ENCODE measurements around the gene PCDHGA5. TPM values are rescaled to one million over a fixed set of nuclear protein-coding genes. Genes with fewer than 3 reads are reported as not detected.
"Not testable (repeated sequence)": the region's sequence is repeated elsewhere in the genome, so short reads cannot be mapped to it uniquely, and the experiment has no call there.

PCDHGA5 gene
- polyA plus RNA-seq, result not detected

- H3K27ac Mint-ChIP-seq, result peak within 1 kb of the TSS in 2 of 3 donors; percentile 63 to 64
- peaks cover 5 to 17% (median 10%) of the 10 kb centered on the region in 3 donors for H3K4me1 Mint-ChIP-seq
Measured at GRCh38 chr5:141363952-141364660, at the start of gene PCDHGA5. PCDHGA5 (plus strand) TSS chr5:141364162; CDS start chr5:141364331, 169 bp downstream.

DNA sequence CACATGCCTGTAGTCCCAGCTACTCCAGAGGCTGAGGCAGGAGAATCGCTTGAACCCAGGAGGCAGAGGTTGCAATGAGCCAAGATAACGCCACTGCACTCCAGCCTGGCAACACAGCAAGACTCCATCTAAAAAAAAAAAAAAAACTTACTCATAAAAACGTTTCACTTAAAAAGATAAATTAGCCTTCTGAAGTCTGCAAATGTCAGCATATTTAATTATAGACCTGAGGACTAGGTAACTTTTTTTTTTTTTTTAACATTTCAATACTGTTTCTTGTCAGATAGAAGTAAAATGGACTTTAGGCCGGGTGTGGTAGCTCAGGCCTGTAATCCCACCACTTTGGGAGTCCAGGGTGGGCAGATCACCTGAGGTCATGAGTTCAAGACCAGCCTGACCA lies 47.0 kb upstream of the PCDHGA5 start:
- not testable (repeated sequence) for H3K27ac Mint-ChIP-seq, H3K27me3 Mint-ChIP-seq
- H3K36me3 Mint-ChIP-seq, result peaks cover 40% of the 10 kb centered on the region
- H3K4me1 Mint-ChIP-seq, result peaks cover 18 to 34% (median 28%) of the 10 kb centered on the region in 3 donors
- peaks cover 11 to 49% (median 48%) of the 10 kb centered on the region in 3 donors for H3K9me3 Mint-ChIP-seq
- H3K4me3 Mint-ChIP-seq, result peak overlapping the region in 1 of 4 donors; percentile 17

More at GRCh38 chr5:141363952-141364660, at the start of gene PCDHGA5:
- Mint-ChIP-seq H3K27me3 (peaks cover 49% of the 10 kb centered on the region), H3K4me3 (peak within 1 kb of the TSS in 1 of 4 donors; percentile 39), H3K9me3 (peaks cover 11 to 40% (median 20%) of the 10 kb centered on the region in 3 donors), H3K36me3 (peaks cover 3% of the 10 kb centered on the region)

GRCh38 chr5:141319202-141319601 lies 44.8 kb upstream of the PCDHGA5 start:
- peak overlapping the region; percentile 50 to 96 (median 92) for H3K4me3 Mint-ChIP-seq
- peak overlapping the region in 1 of 3 donors; percentile 21 for H3K27ac Mint-ChIP-seq
- no peaks in the 10 kb centered on the region for H3K27me3 Mint-ChIP-seq
- peaks cover 18 to 31% (median 26%) of the 10 kb centered on the region in 3 donors for H3K4me1 Mint-ChIP-seq
- H3K36me3 Mint-ChIP-seq, result peaks cover 34% of the 10 kb centered on the region
- H3K9me3 Mint-ChIP-seq, result peaks cover 9 to 46% (median 37%) of the 10 kb centered on the region in 3 donors

GRCh38 chr5:141319699-141320098 lies 44.3 kb upstream of the PCDHGA5 start:
- Mint-ChIP-seq H3K36me3 (peaks cover 32% of the 10 kb centered on the region), H3K4me1 (peaks cover 18 to 26% (median 26%) of the 10 kb centered on the region in 3 donors), H3K9me3 (peaks cover 9 to 46% (median 34%) of the 10 kb centered on the region in 3 donors), H3K27ac (peak overlapping the region; percentile 91 to 100 (median 97)), H3K27me3 (no peaks in the 10 kb centered on the region), H3K4me3 (peak overlapping the region; percentile 89 to 97 (median 96))

DNA sequence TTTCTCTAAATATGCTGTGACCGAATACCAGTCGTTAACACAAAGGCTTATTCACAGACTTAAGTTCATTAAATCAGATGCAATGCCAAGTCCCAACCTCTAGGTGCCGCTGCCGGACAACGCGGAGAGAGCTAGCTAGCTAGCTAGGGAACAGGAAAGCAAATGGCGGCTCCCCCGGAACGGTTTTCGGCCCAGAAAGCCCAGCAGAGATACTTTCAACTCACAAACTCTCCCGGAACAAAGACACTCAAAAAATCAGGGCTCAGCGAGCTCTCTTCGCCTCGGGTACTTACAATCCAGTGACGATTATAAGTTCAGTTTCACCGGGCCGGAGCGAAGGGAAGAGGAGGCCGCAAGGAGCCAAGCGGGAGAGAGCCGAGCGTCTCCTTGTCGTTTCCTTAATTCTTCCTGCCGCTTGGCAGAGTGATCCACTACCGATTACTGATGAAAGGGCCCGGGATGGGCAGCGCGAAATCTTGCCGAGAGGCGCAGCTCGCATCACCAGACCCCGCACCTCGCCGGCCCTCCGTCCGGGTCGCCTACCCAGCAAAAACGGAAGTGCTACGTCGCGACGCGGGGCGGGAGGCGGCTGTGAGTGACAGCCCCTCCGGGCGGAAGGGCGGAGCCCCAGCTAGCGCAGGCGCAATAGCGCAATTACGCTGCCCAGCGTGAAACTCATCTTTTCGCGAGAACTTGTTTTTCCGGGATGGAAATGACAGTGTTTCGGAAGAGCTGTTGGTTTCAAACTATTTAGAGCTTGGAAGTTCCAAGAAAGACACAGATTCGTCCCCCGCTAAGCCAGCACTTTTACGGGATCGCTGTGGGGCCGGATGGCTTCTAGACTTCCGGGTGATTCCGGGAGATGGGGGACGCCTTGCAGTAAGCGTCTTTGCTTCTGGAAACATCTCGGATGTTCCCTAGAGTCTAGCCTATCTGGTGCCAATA lies 43.5 kb upstream of the PCDHGA5 start, which contains the start of gene TAF7:
TSS of gene TAF7 (minus strand) at position 560 of the 945 bp plus-strand sequence. CDS start 740 bp downstream, outside the sequence.
- peaks cover 4 to 38% (median 26%) of the 10 kb centered on the region in 3 donors for H3K9me3 Mint-ChIP-seq
- H3K27me3 Mint-ChIP-seq, result no peaks in the 10 kb centered on the region
- peaks cover 28% of the 10 kb centered on the region for H3K36me3 Mint-ChIP-seq
- H3K4me3 Mint-ChIP-seq, result peak within 1 kb of the TSS; percentile 89 to 97 (median 96)
- peaks cover 14 to 24% (median 21%) of the 10 kb centered on the region in 3 donors for H3K4me1 Mint-ChIP-seq
- H3K27ac Mint-ChIP-seq, result peak within 1 kb of the TSS; percentile 91 to 100 (median 97)

- Mint-ChIP-seq H3K27ac (peak overlapping the region in 2 of 3 donors; percentile 31 to 91), H3K4me1 (peaks cover 15 to 27% (median 26%) of the 10 kb centered on the region in 3 donors), H3K27me3 (peaks cover 4% of the 10 kb centered on the region), H3K4me3 (peak overlapping the region in 1 of 4 donors; percentile 89), H3K9me3 (peaks cover 2 to 39% (median 22%) of the 10 kb centered on the region in 3 donors), H3K36me3 (peaks cover 19% of the 10 kb centered on the region)
Measured at GRCh38 chr5:141322261-141322660, 41.7 kb upstream of the PCDHGA5 start.

DNA sequence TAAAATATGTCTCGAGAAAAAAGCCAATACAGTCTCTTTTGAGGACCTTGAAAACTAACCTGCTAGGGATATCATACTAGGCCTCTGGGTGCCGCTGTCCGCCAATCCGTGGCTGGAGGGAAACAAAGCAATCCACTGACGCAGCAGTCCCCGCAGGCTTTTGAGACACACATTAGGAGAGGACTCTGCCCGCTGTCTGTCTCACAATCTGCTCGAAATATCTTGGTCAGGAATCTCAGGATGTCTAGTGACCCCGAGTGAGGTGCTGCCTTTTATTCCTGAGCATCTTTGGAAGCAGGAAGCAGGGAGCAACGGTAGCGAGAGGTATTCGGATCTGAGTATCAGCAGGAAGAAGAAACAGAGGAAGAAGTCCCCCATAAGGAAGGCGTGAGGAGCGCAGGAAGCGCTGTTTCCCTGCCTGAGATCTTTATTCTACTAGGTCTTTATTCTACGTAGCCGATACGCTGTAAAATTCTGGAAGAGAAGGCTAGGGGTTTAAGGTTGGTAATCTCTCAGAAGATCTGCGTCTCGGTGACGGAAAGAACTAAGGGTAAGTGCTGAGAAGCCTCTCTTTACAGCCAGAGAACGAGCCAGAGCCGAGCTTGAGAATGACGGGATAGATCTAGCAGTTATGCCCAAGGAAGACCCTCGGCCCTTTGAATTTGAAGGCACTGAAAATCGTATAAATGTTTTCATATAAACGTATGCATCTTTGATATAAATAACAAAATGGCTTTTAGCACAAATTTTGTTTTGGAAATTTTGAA lies 37.7 kb upstream of the PCDHGA5 start:
- peaks cover 3 to 8% (median 4%) of the 10 kb centered on the region in 3 donors for H3K4me1 Mint-ChIP-seq
- H3K4me3 Mint-ChIP-seq, result peak overlapping the region; percentile 90 to 97 (median 93)
- H3K27me3 Mint-ChIP-seq, result peaks cover 36% of the 10 kb centered on the region
- peaks cover 0 to 27% (median 5%) of the 10 kb centered on the region in 3 donors for H3K9me3 Mint-ChIP-seq
- peaks cover 2% of the 10 kb centered on the region for H3K36me3 Mint-ChIP-seq
- peak overlapping the region; percentile 35 to 68 (median 63) for H3K27ac Mint-ChIP-seq

DNA sequence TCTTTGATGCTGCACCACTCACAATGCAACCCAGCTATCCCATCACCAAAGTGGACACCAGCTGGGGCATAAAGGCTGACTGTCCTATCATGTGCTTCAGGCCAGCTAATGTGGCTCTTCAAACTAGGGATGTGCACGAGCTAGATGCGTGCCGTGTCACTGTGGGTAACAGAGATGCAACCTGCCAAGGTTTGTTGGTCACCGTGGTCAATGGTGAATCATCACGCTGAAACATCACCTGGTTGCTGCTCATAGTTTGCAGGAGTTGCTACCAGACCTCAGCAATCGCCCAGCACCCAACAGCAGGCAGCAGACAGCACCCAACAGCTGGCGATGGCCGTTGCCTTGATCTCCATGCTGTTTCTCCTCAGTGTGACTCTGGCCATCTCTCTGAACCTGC lies 35.7 kb upstream of the PCDHGA5 start:
- H3K9me3 Mint-ChIP-seq, result peaks cover 3 to 24% (median 6%) of the 10 kb centered on the region in 3 donors

DNA sequence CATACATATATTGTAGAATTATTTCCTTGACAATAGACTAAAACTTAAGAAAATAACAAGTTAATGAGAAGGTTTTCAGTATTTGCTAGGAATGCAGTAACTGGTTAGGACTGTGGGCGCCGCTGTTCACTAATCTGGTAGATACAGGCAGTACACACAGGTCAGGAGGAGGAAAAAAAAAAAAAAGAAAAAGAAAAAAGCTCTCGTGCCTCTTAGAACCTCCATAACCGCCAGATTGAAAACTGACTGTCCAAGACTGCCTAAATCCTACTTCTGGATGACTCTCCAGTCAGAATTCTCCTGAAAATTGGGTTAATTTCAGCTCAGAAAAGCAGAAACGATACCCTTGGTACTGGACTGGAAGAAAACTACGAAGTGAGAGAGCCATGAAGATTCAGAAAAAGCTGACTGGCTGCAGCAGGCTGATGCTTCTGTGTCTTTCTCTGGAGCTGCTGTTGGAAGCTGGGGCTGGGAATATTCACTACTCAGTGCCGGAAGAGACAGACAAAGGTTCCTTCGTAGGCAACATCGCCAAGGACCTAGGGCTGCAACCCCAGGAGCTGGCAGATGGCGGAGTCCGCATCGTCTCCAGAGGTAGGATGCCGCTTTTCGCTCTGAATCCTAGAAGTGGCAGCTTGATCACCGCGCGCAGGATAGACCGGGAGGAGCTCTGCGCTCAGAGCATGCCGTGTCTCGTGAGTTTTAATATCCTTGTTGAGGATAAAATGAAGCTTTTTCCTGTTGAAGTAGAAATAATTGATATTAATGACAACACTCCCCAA lies 33.5 kb upstream of the PCDHGA5 start, which contains the start of gene PCDHGA1:
TSS of gene PCDHGA1 (plus strand) at position 216 of the 782 bp plus-strand sequence.
- H3K9me3 Mint-ChIP-seq, result peaks cover 9 to 34% (median 9%) of the 10 kb centered on the region in 3 donors
- peak within 1 kb of the TSS in 3 of 4 donors; percentile 32 to 79 (median 51) for H3K4me3 Mint-ChIP-seq
- H3K27ac Mint-ChIP-seq, result peak within 1 kb of the TSS in 1 of 3 donors; percentile 73
- peaks cover 55% of the 10 kb centered on the region for H3K27me3 Mint-ChIP-seq
- H3K36me3 Mint-ChIP-seq, result no peaks in the 10 kb centered on the region
- peaks cover 3 to 10% (median 9%) of the 10 kb centered on the region in 3 donors for H3K4me1 Mint-ChIP-seq

More for the DNA sequence above, 35.7 kb upstream of the PCDHGA5 start:
- no peak overlapping the region for H3K4me3 Mint-ChIP-seq
- peaks cover 3 to 8% (median 4%) of the 10 kb centered on the region in 3 donors for H3K4me1 Mint-ChIP-seq
- H3K27me3 Mint-ChIP-seq, result peaks cover 45% of the 10 kb centered on the region
- no peak overlapping the region for H3K27ac Mint-ChIP-seq
- no peaks in the 10 kb centered on the region for H3K36me3 Mint-ChIP-seq

GRCh38 chr5:141332571-141332970 lies 31.4 kb upstream of the PCDHGA5 start:
- Mint-ChIP-seq H3K9me3 (peaks cover 12 to 40% (median 27%) of the 10 kb centered on the region in 3 donors), H3K27me3 (peaks cover 58% of the 10 kb centered on the region)
- H3K36me3 Mint-ChIP-seq, H3K4me1 Mint-ChIP-seq, H3K27ac Mint-ChIP-seq, H3K4me3 Mint-ChIP-seq: not testable (repeated sequence)

- Mint-ChIP-seq H3K4me3 (peak within 1 kb of the TSS in 2 of 4 donors; percentile 12 to 41), H3K27ac (peak within 1 kb of the TSS in 2 of 3 donors; percentile 64 to 74), H3K27me3 (peaks cover 30% of the 10 kb centered on the region), H3K36me3 (peaks cover 6% of the 10 kb centered on the region), H3K4me1 (peaks cover 0 to 9% (median 2%) of the 10 kb centered on the region in 3 donors), H3K9me3 (peaks cover 14 to 51% (median 51%) of the 10 kb centered on the region in 3 donors)
Measured at GRCh38 chr5:141338538-141339306, 25.2 kb upstream of the PCDHGA5 start, which contains the start of gene PCDHGA2. PCDHGA2 (plus strand) TSS chr5:141338760.

- H3K36me3 Mint-ChIP-seq, H3K4me3 Mint-ChIP-seq, H3K27ac Mint-ChIP-seq, H3K4me1 Mint-ChIP-seq: not testable (repeated sequence)
- Mint-ChIP-seq H3K9me3 (peaks cover 13 to 44% (median 42%) of the 10 kb centered on the region in 3 donors), H3K27me3 (peaks cover 23% of the 10 kb centered on the region)
Measured at GRCh38 chr5:141340781-141341354, 23.1 kb upstream of the PCDHGA5 start.

Measured in IgD-negative memory B cell (primary cell).